ENCODE data around the gene ITGB8. TPM values are rescaled to one million over a fixed set of nuclear protein-coding genes. Genes with fewer than 3 reads are reported as not detected.

Gene ITGB8
- total and polyA plus RNA-seq, 9 of the 15 experiments (the other 6 are each of a cell fraction or from before 2014, with no cell fraction given) = under 0.01 to 0.03 (median 0.02) TPM; not detected in 6

DNA sequence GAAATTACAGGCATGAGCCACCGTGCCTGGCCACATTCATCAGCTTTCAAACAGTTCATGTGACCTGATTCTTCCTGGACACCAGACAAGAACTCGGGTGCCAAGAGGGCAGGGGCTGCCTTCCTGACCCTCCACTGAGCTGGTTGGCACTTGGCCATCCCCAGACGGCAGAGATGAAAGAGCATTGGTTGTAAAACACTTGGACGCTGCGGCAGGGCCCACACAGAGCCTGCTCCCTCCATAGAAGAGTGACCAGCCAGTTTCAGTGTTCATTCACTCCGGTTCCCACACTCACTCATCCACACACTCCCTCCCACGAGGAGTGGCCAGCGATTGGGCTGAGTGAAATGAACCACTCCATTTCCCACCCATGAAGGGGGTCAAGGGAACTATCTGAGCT is 112.3 kb downstream of the ITGB8 start:
- intact Hi-C loops (cut with micrococcal nuclease) = loop anchor here (5.0 kb wide), 2 partner anchors 116 to 736 kb away; partner anchors contain the start of gene POLR1F
- TF ChIP-seq, protein P1, sequence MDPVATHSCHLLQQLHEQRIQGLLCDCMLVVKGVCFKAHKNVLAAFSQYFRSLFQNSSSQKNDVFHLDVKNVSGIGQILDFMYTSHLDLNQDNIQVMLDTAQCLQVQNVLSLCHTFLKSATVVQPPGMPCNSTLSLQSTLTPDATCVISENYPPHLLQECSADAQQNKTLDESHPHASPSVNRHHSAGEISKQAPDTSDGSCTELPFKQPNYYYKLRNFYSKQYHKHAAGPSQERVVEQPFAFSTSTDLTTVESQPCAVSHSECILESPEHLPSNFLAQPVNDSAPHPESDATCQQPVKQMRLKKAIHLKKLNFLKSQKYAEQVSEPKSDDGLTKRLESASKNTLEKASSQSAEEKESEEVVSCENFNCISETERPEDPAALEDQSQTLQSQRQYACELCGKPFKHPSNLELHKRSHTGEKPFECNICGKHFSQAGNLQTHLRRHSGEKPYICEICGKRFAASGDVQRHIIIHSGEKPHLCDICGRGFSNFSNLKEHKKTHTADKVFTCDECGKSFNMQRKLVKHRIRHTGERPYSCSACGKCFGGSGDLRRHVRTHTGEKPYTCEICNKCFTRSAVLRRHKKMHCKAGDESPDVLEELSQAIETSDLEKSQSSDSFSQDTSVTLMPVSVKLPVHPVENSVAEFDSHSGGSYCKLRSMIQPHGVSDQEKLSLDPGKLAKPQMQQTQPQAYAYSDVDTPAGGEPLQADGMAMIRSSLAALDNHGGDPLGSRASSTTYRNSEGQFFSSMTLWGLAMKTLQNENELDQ (CRISPR knock-in tag; IDR thresholded peaks at IDR 0.05; ENCODE audit: borderline replicate concordance) = no peak
- no peak for TF ChIP-seq GTF2F1 (IDR thresholded peaks at IDR 0.05; ENCODE audit: low read depth, low read length)
- no peak for TF ChIP-seq ELF1 (tag; IDR thresholded peaks at IDR 0.05)
- TF ChIP-seq, protein P2, sequence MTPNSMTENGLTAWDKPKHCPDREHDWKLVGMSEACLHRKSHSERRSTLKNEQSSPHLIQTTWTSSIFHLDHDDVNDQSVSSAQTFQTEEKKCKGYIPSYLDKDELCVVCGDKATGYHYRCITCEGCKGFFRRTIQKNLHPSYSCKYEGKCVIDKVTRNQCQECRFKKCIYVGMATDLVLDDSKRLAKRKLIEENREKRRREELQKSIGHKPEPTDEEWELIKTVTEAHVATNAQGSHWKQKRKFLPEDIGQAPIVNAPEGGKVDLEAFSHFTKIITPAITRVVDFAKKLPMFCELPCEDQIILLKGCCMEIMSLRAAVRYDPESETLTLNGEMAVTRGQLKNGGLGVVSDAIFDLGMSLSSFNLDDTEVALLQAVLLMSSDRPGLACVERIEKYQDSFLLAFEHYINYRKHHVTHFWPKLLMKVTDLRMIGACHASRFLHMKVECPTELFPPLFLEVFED (CRISPR knock-in tag; conservative IDR thresholded peaks at IDR 0.05) = no peak
- no peak for TF ChIP-seq ZBTB7A (IDR thresholded peaks at IDR 0.05; ENCODE audit: borderline replicate concordance, control insufficient read depth, low read depth, low read length)

More for the DNA sequence above, 112.3 kb downstream of the ITGB8 start:
- Histone ChIP-seq H3K36me3 (ENCODE audit: control insufficient read depth, insufficient read depth, low read length) (no peaks in the 10 kb centered on the region), H3K9me3 (replicated peaks; ENCODE audit: control insufficient read depth, insufficient read depth, low read depth, low read length) (no peaks in the 10 kb centered on the region), H3K4me3 (no peak overlapping the region), H3K79me2 (ENCODE audit: control insufficient read depth, insufficient read depth, low read length) (no peaks in the 10 kb centered on the region), H3K9ac (ENCODE audit: insufficient read depth in 1 of 2, low read depth in 2 of 2, low read length in 2 of 2) (no peak overlapping the region), H3K9me1 (ENCODE audit: control insufficient read depth, insufficient read depth, low read length) (no peaks in the 10 kb centered on the region), H3K27ac (ENCODE audit: extremely low read depth, low read depth, low read length) (no peak overlapping the region), H2AFZ (ENCODE audit: low read depth, low read length) (no peak overlapping the region), H3K27me3 (ENCODE audit: control insufficient read depth in 2 of 2, insufficient read depth in 2 of 2, low read length in 2 of 2) (0 out of 5 replicates have a peak, but pooled peaks cover 0 to 4% of the 10 kb centered on the region in 2 experiments), H3K4me2 (ENCODE audit: insufficient read depth, low read length) (no peak overlapping the region), H3K4me1 (replicated peaks in 1 of 2; ENCODE audit: control insufficient read depth in 2 of 2, insufficient read depth in 2 of 2, low read length in 2 of 2) (no peaks in the 10 kb centered on the region), H4K20me1 (replicated peaks; ENCODE audit: control insufficient read depth, insufficient read depth, low read length) (no peaks in the 10 kb centered on the region)
- ChIA-PET CTCF (ENCODE audit: low intra/inter-chr PET ratio) (no interaction called here), POLR2A (interaction anchor here (1.3 kb wide), 1 partner anchor 11 kb away, joined by 7 read pairs; no protein-coding TSS in a partner anchor)
- no peak for DNase-seq (ENCODE audit: extremely low read depth in 1 of 4, low spot score in 3 of 4)
- FAIRE-seq = no peak
- WGBS (ENCODE audit: insufficient coverage, low coverage, missing lambda C conversion rate) = 0% methylated on average over 8 of the region's 8 CpGs
- no TSS peak for BruUV-seq (replicated peaks)
- in situ Hi-C loops (cut with MboI) = loop anchor here (10.0 kb wide), 1 partner anchor 698 kb away; no protein-coding TSS in a partner anchor
- no peak for ATAC-seq
